ENCODE results near the gene ST7.

- TF ChIP-seq, protein P1, sequence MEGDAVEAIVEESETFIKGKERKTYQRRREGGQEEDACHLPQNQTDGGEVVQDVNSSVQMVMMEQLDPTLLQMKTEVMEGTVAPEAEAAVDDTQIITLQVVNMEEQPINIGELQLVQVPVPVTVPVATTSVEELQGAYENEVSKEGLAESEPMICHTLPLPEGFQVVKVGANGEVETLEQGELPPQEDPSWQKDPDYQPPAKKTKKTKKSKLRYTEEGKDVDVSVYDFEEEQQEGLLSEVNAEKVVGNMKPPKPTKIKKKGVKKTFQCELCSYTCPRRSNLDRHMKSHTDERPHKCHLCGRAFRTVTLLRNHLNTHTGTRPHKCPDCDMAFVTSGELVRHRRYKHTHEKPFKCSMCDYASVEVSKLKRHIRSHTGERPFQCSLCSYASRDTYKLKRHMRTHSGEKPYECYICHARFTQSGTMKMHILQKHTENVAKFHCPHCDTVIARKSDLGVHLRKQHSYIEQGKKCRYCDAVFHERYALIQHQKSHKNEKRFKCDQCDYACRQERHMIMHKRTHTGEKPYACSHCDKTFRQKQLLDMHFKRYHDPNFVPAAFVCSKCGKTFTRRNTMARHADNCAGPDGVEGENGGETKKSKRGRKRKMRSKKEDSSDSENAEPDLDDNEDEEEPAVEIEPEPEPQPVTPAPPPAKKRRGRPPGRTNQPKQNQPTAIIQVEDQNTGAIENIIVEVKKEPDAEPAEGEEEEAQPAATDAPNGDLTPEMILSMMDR (IDR thresholded peaks at IDR 0.05; ENCODE audit: poor library complexity, severe bottlenecking) = no peak
- no peak for TF ChIP-seq RAD21 (conservative IDR thresholded peaks at IDR 0.05)
- no peak for TF ChIP-seq POLR2AphosphoS5 (IDR thresholded peaks at IDR 0.05)
- no peak for TF ChIP-seq TAF1 (IDR thresholded peaks at IDR 0.05; ENCODE audit: low read depth)
- TF ChIP-seq REST (IDR thresholded peaks at IDR 0.05; ENCODE audit: borderline replicate concordance) = no peak
- TF ChIP-seq EZH2 (IDR thresholded peaks at IDR 0.05; ENCODE audit: borderline replicate concordance, insufficient read depth, low read length, poor library complexity, severe bottlenecking) = no peak
These were observed 28.6 kb downstream of the ST7 start for GRCh38 chr7:116981939-116982338.
